EL (cell line): ENCODE measurements around the gene PAPSS1.
A peak's percentile ranks its signal among the peaks of the same experiment; 100 is the strongest.

ENCODE experiments used
- DNase-seq: peaks from one replicate; pipeline ENCODE4 v3.0.0-alpha.2; 2016

The PAPSS1 gene

DNA sequence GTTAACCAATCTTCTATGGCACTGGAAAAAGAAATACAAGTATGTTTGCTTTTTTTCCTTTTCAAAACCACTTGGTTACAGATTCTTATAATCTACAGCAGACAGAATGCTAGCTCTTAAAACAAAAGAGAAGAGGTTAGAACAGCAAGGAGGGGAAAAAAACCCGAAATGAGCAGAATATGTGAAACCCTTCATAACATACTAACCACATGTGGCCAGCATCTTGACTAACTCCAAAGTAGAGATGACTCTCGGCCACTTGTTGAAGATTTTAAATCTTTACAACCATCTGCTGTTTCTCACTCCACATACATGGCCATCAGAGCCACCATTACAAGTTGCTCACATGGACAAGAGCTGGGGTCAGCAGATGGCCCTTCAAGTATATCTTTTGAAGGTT is 100.3 kb downstream of the PAPSS1 start:
- DNase-seq = peak; percentile 10

DNA sequence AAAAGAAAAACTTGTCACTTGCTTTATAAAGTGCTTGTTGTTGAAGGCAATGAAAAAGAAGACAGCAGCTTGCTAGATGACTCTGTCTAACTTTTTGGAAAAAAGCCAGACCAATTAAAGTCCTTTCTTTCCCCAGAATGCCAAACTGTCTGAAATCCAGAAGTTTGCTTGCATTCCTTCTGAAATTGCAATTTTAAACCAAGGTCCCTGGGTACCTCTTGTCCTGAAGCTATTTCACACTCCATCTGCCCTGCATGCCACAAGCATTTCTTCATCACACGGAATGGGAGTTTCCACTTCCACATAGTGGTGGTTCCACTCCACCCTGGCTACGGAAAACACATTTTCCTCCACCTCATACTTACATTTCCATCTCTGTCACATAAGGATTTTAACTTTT is 101.0 kb downstream of the PAPSS1 start:
- DNase-seq = peak; percentile 88

DNA sequence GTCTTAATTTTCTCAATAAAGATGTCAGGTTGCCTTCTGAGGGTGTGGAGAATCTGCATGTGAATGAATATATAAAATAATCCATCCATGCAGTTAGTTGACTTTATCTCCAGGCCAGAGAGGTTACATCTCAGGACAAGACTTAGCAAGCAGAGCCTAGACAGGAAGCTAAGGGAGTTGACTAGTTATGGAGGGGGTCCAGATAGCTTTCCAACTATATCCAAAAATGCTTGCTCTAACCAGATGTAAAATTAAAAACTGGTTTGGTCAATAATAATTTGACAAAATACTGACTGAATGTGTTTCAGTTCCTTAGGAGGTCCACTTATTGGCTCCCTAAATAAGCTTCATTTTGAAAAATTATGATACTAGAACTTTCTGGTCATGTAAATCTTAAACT is 101.4 kb downstream of the PAPSS1 start:
- DNase-seq = no peak

DNA sequence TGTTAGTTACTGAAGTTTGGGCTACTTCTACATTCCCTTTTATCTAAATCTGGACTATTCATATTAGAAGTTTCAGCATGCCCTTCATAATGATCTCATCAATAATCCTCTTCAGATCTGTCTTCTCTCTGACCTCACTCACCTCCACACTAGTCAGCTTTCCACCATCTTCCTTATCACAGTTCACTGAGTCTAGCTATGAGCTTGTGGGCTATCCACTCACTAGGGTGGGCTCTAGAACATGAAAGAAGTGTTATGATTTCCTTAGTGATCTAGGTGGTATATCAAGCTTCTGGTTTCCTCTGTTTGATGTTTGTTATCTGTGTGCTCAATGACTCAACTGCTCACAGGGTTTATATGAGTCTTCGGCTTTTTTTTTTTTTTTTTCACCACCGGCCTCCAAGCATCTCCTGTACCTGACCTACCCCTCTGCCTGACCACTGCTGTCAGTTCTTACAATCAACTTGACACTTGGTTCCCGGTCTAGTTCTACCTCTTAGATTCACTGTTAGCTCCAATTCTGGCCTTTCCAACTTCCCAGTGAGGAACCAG is 103.1 kb downstream of the PAPSS1 start:
- no peak for DNase-seq

DNA sequence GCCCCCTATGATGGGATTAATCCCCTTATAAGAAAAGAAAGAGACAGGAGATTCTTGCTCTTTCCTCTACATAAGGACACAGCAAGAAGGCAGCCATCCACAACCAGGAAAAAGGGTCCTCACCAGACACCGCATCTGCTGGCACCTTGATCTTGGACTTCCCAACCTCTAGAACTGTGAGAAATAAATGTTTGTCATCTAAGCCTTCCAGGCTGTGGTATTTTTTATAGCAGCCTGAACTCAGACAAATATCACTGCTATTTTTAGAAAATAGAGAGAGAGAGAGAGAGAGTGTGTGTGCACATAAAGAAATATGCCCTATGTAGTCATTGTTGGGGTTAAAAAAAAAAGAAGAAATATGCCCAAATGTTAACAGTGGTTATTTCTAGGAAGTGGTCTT is 104.2 kb downstream of the PAPSS1 start:
- no peak for DNase-seq

DNA sequence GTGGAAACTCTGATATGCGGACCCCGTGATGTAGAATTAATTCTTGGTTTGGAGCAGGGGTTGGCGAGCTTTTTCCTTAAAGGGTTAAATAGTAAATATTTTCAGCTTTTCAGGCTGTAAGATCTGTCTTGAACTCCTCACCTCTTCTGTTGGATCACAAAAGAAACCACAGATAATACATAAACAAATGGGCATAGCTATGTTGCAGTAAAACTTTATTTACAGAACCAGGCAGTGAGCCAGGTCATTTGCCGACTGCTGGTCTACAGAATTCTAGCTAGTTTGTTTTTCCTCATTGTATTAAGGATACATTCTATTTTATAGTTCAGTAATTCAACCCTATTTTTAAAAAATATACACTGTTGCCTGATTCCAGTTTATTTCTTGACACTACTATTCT is 116.6 kb downstream of the PAPSS1 start:
- DNase-seq = peak; percentile 16

DNA sequence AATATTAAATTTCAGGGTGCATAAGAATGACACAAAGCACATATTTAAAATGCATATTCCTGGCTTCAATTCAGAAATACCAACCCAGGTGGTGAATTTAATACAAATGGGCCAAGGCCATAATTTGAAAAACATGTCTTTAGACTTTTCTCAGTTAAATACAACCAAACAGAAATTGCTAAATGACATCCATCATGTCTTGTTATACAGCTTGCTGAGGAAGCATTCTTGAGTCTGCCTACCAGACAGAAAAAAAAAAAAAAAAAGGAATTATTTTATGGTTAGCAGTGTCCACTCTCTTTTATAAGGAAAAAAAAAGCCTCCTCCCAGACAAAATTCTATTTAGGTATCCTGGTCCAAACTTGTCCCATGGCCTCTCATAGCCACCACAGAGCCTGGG is 119.1 kb downstream of the PAPSS1 start:
- no peak for DNase-seq

DNA sequence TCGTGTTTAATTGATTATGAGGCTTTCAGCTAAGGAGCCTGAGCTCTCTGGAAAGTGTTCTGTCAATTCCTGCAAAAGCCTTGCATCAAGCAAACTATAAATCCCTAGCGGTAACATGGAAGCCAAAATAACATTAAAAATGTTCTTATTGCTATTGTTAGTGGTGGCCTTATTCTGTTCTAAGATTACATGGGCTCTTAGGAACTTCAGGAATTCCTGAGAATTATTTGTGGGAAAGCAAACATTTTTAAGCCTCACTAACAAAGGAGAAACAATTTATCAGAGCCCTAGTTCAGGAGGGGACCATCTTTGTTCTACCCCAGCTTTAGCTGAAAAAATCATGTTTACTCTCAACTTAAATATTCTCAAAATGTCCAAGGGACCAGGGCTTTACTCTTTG is 119.6 kb downstream of the PAPSS1 start:
- DNase-seq = peak; percentile 53

DNA sequence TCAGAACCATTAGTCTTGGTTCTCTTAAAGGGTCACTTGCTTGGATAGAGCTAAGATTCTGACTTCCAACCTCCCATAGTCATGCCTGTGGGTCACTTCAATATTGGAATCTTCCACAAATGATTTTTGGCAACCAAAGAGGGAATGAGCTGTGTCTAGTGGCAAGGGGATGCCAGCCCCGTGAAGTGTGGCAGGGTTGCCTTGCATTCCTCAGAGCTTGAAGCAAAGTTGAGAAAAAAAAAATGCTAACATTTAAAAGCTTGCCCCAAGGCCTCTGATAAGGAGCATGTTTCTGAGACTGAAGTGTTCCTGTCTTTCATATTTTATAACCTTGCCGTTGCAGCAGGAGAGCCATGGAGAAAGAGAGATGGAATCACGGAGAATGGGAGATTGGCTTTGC is 120.2 kb downstream of the PAPSS1 start:
- DNase-seq = peak; percentile 16

DNA sequence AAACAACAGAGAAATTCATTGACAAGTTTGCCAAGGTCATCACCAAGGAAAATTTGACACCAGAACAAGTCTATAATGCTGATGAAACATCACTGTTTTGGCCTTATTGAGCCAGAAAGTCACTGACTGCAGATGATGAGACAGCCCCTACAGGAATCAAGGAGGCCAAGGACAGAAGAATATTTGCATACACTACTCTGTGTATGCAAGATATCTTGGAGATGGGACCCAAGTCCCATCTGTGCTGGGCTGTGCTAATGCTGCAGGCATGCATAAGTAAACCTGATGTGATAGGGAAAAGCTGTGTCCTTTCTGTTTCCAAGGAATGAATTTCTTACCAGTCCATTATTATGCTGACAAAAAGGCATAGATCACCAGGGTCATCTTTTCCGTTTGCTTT is 126.8 kb downstream of the PAPSS1 start:
- no peak for DNase-seq

DNA sequence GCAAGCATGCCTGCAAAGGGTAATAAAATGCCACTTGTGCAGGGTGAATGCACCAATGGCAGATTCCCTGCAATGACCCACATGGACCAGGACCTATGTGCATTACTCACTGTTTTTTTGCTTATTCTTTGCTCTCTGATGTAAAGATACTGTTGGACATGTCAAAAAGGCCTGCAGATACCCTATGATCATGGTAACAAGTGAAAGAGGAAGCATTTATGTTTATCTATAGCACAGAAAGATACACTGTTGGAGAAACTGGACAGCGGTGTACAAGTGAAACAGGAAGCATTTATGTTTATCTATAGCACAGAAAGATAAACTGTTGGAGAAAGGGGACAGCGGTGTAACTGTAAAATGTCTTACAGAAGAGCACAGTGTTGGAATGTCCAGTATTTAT is 127.5 kb downstream of the PAPSS1 start:
- DNase-seq = no peak

DNA sequence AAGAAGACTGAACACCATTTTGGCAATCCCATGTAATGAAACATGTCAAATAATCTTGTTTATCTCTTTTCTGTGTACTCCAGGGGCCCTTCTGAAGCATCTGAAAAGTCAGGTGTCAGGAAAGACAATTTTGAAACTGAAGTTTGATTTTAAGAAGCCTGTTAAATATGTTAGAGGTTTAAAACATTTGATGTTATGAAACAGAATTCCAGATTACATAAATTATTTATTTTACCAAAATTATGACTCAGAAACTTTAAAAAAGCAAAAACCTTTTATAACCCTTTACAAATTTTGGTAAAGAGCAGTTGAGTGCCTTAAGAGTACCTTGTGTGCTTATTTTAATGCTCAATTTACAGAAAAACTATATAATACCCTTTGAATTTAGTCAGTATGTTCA is 130.8 kb downstream of the PAPSS1 start:
- DNase-seq = no peak

DNA sequence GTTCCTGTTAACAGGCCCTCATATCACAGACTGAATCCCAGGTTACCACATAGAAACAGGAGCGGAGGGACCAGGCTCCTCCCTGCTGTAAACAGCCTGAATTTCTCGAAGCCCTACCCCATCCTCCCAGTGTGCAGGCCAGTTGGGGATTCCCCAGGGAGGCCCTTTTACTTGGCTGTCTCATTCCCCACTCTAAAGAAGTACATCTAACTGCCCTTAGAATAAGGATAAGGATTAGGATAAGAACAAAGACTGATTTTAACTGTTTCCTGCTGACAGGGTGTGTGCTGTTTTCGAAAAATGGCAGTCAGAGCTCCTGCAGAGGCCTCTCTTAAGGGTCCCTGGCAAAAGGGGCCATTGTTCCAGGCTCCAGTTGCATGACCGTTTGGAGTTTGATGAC is 133.7 kb downstream of the PAPSS1 start:
- DNase-seq = no peak

DNA sequence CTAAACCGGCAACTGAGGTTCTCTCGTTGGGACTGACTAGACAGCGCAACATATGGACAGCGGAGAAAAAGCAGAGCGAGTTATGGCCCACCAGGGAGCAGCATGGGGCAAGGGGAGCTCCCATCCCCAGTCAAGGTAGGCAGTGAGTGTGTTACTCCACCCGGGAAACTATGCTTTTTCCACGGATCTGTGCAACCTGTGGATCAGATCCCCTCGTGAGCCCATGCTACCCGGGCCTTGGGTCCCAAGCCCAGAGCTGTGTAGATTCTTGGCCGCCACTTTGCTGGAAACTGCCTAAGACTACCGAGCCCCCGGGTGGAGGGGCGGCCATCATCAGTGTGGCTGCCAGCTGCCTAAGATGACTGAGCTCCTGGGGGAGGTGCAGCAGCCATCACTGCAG is 140.9 kb downstream of the PAPSS1 start:
- no peak for DNase-seq

DNA sequence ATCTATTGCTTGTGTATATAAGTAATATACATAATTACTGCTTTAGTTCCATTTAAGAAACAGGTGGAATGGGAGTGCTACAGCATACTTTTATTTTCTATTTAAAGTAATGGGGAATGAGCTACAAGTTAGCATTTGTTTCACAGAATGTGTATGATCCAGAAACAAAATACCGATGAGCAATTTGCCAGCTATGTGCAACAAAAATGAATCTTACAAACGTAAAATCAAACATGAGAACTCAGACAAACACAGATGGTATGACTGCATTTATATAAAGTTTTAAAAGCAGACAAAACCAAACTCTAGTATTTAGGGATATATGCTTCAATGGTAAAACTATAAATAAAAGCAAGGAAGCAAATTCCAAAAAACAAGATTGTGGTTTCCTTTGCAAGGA is 141.7 kb downstream of the PAPSS1 start:
- peak; percentile 8 for DNase-seq

DNA sequence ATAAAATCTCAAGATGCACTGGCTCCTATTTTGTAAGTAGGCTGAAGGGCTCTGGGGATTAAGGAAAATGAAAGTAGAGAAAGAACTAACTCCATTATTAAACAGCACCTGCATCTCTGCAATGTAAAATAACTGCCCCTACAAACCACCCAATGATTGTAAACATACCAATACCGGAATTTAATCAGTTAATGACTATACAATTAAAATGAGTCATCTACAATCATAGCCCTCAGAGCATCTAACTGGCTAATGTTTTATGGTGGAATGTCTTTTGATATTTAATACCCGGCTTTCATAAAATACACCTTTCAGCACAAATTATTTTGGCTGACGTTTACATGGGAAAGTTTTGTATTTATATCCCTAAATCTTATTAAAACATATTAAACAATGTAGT is 142.3 kb downstream of the PAPSS1 start:
- no peak for DNase-seq

DNA sequence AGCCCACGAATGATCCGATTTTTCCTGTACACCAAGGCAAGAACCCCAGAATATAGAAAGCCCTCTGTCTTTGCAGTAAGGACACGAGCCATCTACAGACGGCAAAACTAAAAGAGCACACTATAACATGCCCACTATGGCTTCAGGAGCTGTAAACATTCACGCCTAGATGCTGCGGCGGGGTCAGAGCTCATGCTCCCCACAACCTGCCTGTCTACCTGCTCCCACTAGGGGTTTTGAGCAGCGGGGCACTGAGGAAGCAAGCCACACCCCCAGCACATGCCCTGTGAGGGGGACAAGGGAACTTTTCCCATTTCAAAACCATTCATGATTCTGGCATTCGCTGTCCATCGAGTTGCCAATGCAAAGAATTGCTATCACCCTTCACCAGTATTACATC is 144.8 kb downstream of the PAPSS1 start:
- DNase-seq = no peak

DNA sequence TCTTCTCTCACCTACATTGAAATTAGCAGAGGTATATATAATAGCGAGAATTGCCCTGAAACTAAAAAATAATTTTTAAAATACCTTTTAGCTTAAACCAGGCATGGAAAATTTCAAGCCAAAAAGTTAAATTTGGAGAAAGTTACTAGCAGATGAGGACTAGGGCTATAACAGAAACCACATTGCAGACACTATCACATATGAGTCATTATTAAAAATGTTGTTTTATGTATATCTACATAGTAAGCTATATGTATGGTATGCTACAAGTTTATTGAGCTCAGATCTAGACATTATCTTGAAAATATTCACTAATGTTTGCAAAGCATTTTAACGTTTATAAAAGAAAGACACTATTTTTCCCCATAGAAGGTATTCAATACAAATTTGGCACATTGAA is 147.8 kb downstream of the PAPSS1 start:
- DNase-seq = no peak

DNA sequence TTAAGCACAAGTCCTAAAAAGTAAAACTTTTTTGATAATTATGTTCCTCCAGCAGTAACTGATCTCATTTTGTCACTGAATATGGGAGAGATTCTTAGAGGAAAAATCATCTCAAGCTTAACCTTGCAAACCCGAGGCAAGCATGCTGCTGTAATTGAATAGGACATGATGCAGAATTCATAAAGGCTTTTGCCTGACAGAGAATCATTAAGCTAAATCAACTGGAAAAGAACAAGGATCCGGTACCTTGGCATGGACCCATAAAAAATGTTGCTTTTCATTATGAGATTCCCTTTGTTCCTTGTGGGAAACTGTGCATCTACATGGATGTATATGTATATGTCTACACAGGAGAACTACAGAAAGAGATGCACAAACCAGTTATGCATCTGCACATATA is 149.1 kb downstream of the PAPSS1 start:
- DNase-seq = no peak

DNA sequence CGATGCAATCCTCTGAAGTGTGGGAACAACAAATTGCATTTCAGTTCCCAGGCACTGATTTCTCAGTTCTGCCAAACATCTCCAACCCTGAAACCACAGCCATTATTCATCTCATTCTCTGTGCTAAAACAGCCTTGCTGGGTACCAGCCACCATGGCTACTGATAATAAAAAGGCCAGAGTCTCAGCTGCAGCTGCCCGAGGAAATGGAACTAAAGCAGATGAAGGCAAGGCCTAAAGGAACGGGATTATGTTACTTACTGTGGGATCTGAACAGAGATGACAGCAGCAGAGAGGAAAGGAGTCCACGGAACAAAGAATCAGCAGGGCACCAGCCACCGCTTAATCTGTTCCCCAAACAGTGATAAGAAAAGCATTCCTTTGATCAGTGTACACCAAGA is 155.7 kb downstream of the PAPSS1 start:
- DNase-seq = no peak
